GM03348 (cell line): ENCODE results near the gene INPP4B.
A peak's percentile ranks its signal among the peaks of the same experiment; 100 is the strongest.

ENCODE experiments used
- DNase-seq: peaks from one replicate; pipeline ENCODE4 v3.0.0; 2012; ENCODE audit warnings: low spot score

The INPP4B gene

GRCh38 chr4:142572071-142572470, 274.0 kb downstream of the INPP4B start:
- DNase-seq = no peak

- DNase-seq = peak; percentile 48
These were observed 278.3 kb downstream of the INPP4B start for GRCh38 chr4:142567620-142568451.

GRCh38 chr4:142567199-142567598, 278.9 kb downstream of the INPP4B start:
- no peak for DNase-seq

- no peak for DNase-seq
These were observed 279.3 kb downstream of the INPP4B start for GRCh38 chr4:142566777-142567176.

GRCh38 chr4:142566243-142566642, 279.9 kb downstream of the INPP4B start:
- DNase-seq = no peak

- no peak for DNase-seq
These were observed 280.3 kb downstream of the INPP4B start for GRCh38 chr4:142565771-142566170.

GRCh38 chr4:142563682-142564291, 282.3 kb downstream of the INPP4B start:
- DNase-seq = no peak

GRCh38 chr4:142559986-142560385, 286.1 kb downstream of the INPP4B start:
- no peak for DNase-seq

- peak; percentile 65 for DNase-seq
These were observed 287.2 kb downstream of the INPP4B start for GRCh38 chr4:142558851-142559250.

- DNase-seq = no peak
These were observed 288.8 kb downstream of the INPP4B start for GRCh38 chr4:142557239-142557801.

- DNase-seq = no peak
These were observed 289.4 kb downstream of the INPP4B start for GRCh38 chr4:142556570-142557238.

GRCh38 chr4:142556048-142556447, 290.1 kb downstream of the INPP4B start:
- no peak for DNase-seq

GRCh38 chr4:142554412-142554811, 291.7 kb downstream of the INPP4B start:
- DNase-seq = no peak

- no peak for DNase-seq
These were observed 294.4 kb downstream of the INPP4B start for GRCh38 chr4:142551517-142552305.

- no peak for DNase-seq
These were observed 295.1 kb downstream of the INPP4B start for GRCh38 chr4:142550965-142551364.

- peak; percentile 44 for DNase-seq
These were observed 296.2 kb downstream of the INPP4B start for GRCh38 chr4:142549726-142550463.

GRCh38 chr4:142549248-142549647, 296.9 kb downstream of the INPP4B start:
- no peak for DNase-seq

- DNase-seq = no peak
These were observed 297.6 kb downstream of the INPP4B start for GRCh38 chr4:142548491-142548890.

- peak; percentile 7 for DNase-seq
These were observed 298.1 kb downstream of the INPP4B start for GRCh38 chr4:142547974-142548373.

GRCh38 chr4:142544594-142544993, 301.5 kb downstream of the INPP4B start:
- DNase-seq = no peak

- DNase-seq = no peak
These were observed 302.1 kb downstream of the INPP4B start for GRCh38 chr4:142544039-142544438.
